Pons (tissue), 1 donor: ENCODE measurements around the gene RANBP9.

Experiments
- DNase-seq: peaks from one replicate; pipeline ENCODE4 v3.0.0-alpha.2; 2016; ENCODE audit warnings: low spot score

The RANBP9 gene

GRCh38 chr6:13710552-13711323, 897 bp downstream of the RANBP9 start:
- DNase-seq: no peak

GRCh38 chr6:13709689-13710551, 1.7 kb downstream of the RANBP9 start:
- peak; percentile 66 for DNase-seq

GRCh38 chr6:13708736-13709135, 2.9 kb downstream of the RANBP9 start:
- DNase-seq: no peak

GRCh38 chr6:13703496-13703895, 8.1 kb downstream of the RANBP9 start:
- no peak for DNase-seq

- DNase-seq: peak; percentile 59
Measured at GRCh38 chr6:13702809-13703302, 8.8 kb downstream of the RANBP9 start.

- no peak for DNase-seq
Measured at GRCh38 chr6:13700232-13700631, 11.4 kb downstream of the RANBP9 start.

- no peak for DNase-seq
Measured at GRCh38 chr6:13698715-13699114, 12.9 kb downstream of the RANBP9 start.

GRCh38 chr6:13697857-13698256, 13.8 kb downstream of the RANBP9 start:
- no peak for DNase-seq

- no peak for DNase-seq
Measured at GRCh38 chr6:13696226-13696625, 15.4 kb downstream of the RANBP9 start.

- DNase-seq: no peak
Measured at GRCh38 chr6:13695252-13695651, 16.4 kb downstream of the RANBP9 start.

GRCh38 chr6:13694562-13694961, 17.1 kb downstream of the RANBP9 start:
- DNase-seq: no peak

GRCh38 chr6:13689511-13690256, 22.0 kb downstream of the RANBP9 start:
- DNase-seq: no peak

- no peak for DNase-seq
Measured at GRCh38 chr6:13688692-13689196, 22.9 kb downstream of the RANBP9 start.

- DNase-seq: no peak
Measured at GRCh38 chr6:13687917-13688351, 23.7 kb downstream of the RANBP9 start.

GRCh38 chr6:13684855-13685254, 26.8 kb downstream of the RANBP9 start:
- DNase-seq: no peak

- DNase-seq: no peak
Measured at GRCh38 chr6:13683038-13683437, 28.6 kb downstream of the RANBP9 start.

- no peak for DNase-seq
Measured at GRCh38 chr6:13682346-13682745, 29.3 kb downstream of the RANBP9 start.

- no peak for DNase-seq
Measured at GRCh38 chr6:13681305-13682061, 30.2 kb downstream of the RANBP9 start.

GRCh38 chr6:13680448-13680968, 31.1 kb downstream of the RANBP9 start:
- DNase-seq: no peak

GRCh38 chr6:13679996-13680395, 31.6 kb downstream of the RANBP9 start:
- DNase-seq: no peak
